Naive thymus-derived CD4-positive, alpha-beta T cell (primary cell): ENCODE data around the gene LIX1. TPM values are rescaled to one million over a fixed set of nuclear protein-coding genes. Genes with fewer than 3 reads are reported as not detected.
"Not testable (repeated sequence)": the region's sequence is repeated elsewhere in the genome, so short reads cannot be mapped to it uniquely, and the experiment has no call there.

Source experiments
- ATAC-seq: fragments of 150-1000 bp; cut with Tn5 transposase; 2 replicates; pipeline ENCODE4 v1.10.0; 2021; ENCODE audit warnings: mild to moderate bottlenecking, moderate library complexity
- CTCF ChIA-PET: fragments of 350-600 bp; sonication (Branson Sonifier 250); formaldehyde crosslinking; loops from one replicate; lab custom pipeline; 2021; ENCODE audit warnings: antibody characterized with exemption; lab: Charles Lee
- POLR2A ChIA-PET: fragments of 350-600 bp; sonication (Branson Sonifier 250); formaldehyde crosslinking; loops from one replicate; lab custom pipeline; 2021; ENCODE audit warnings: antibody characterized with exemption, inconsistent platforms; lab: Charles Lee
- DNase-seq, 9 donors: peaks; one replicate each; pipeline versions ENCODE4 v3.0.0 to v3.0.0-alpha.2; 2020 to 2022; ENCODE audit warnings: mixed read lengths in 1 of 9
- H3K27ac ChIP-seq: one replicate; pipeline ENCODE4 v1.7.0; 2013; ENCODE audit warnings: mild to moderate bottlenecking, low read depth, low read length, moderate library complexity
- H3K27me3 ChIP-seq, 2 donors: one replicate each; pipeline ENCODE4 v1.7.0; 2013; ENCODE audit warnings: low read length in 2 of 2, mild to moderate bottlenecking in 2 of 2, moderate library complexity in 2 of 2; ENCODE audit not compliant: control insufficient read depth in 2 of 2, insufficient read depth in 2 of 2
- H3K36me3 ChIP-seq, 3 experiments: 1 replicate in 2 of 3; 2 replicates in 1 of 3; pipeline ENCODE4 v1.7.0; 2013; ENCODE audit warnings: low read length in 3 of 3, mild to moderate bottlenecking in 3 of 3, moderate library complexity in 1 of 3; ENCODE audit not compliant: insufficient read depth in 3 of 3, control insufficient read depth in 2 of 3
- H3K4me1 ChIP-seq, 2 donors: one replicate each; pipeline ENCODE4 v1.7.0; 2013; ENCODE audit warnings: low read length in 2 of 2, mild to moderate bottlenecking in 2 of 2, moderate library complexity in 1 of 2; ENCODE audit not compliant: control insufficient read depth in 2 of 2, insufficient read depth in 2 of 2
- H3K4me3 ChIP-seq: 2 replicates; pipeline ENCODE4 v1.7.0; 2013; ENCODE audit warnings: mild to moderate bottlenecking, low read length
- H3K9me3 ChIP-seq, 3 experiments: 1 replicate in 2 of 3; 2 replicates in 1 of 3; pipeline ENCODE4 v1.7.0; 2013; ENCODE audit warnings: low read length in 3 of 3; ENCODE audit not compliant: control insufficient read depth in 2 of 3
- H3K27ac Mint-ChIP-seq, 9 donors: one replicate each; pipeline ENCODE4 v1.8.0; 2020 to 2022; ENCODE audit warnings: mixed read lengths in 9 of 9, mild to moderate bottlenecking in 8 of 9, moderate library complexity in 5 of 9, inconsistent platforms in 2 of 9
- H3K27me3 Mint-ChIP-seq, 5 donors: one replicate each; pipeline ENCODE4 v1.8.0; 2021 to 2022; ENCODE audit warnings: mixed read lengths in 5 of 5, mild to moderate bottlenecking in 1 of 5
- H3K36me3 Mint-ChIP-seq, 5 donors: one replicate each; pipeline ENCODE4 v1.8.0; 2020 to 2022; ENCODE audit warnings: mixed read lengths in 5 of 5, mild to moderate bottlenecking in 3 of 5, inconsistent platforms in 1 of 5
- H3K4me1 Mint-ChIP-seq, 7 donors: one replicate each; pipeline ENCODE4 v1.8.0; 2020 to 2022; ENCODE audit warnings: mixed read lengths in 7 of 7, mild to moderate bottlenecking in 3 of 7, inconsistent platforms in 1 of 7
- H3K4me3 Mint-ChIP-seq, 10 donors: one replicate each; pipeline ENCODE4 v1.8.0; 2020 to 2022; ENCODE audit warnings: mild to moderate bottlenecking in 10 of 10, mixed read lengths in 10 of 10, moderate library complexity in 6 of 10, inconsistent platforms in 2 of 10
- H3K9me3 Mint-ChIP-seq, 11 donors: one replicate each; pipeline ENCODE4 v1.8.0; 2020 to 2022; ENCODE audit warnings: mixed read lengths in 11 of 11, mild to moderate bottlenecking in 4 of 11, inconsistent platforms in 1 of 11, moderate library complexity in 1 of 11
- intact Hi-C, 2 donors: fragments of 100-400 bp; cut with micrococcal nuclease; formaldehyde crosslinking; loops; one replicate each; pipeline ENCODE4 v1.15.1; 2023
- polyA plus RNA-seq, 2 donors: library from polyadenylated mRNA; unstranded; fragments of 300-500 nt; fragmentation: Illumina TruSeq; gene quantifications; one replicate each; pipeline ENCODE4 v1.2.3, GENCODE V29; 2021
- total RNA-seq, 6 experiments: library from RNA in 5 of 6; stranded (reverse) in 5 of 6; gene quantifications; 1 replicate in 5 of 6; 2 replicates in 1 of 6; pipeline ENCODE4 v1.2.3 and lab custom pipeline; 2021 to 2026

LIX1 gene
- total and polyA plus RNA-seq, 7 experiments from 2014 or later, result not detected

- H3K36me3 Mint-ChIP-seq, H3K27me3 ChIP-seq, DNase-seq, H3K9me3 Mint-ChIP-seq, H3K4me1 Mint-ChIP-seq, H3K4me3 ChIP-seq, H3K27ac ChIP-seq, POLR2A ChIA-PET, H3K9me3 ChIP-seq, H3K36me3 ChIP-seq, H3K27ac Mint-ChIP-seq, ATAC-seq, H3K4me1 ChIP-seq, H3K4me3 Mint-ChIP-seq: not testable (repeated sequence)
- CTCF ChIA-PET, result interaction anchor here (1.3 to 1.4 kb wide), 2 partner anchors 207 to 271 kb away, joined by 3 to 5 read pairs; no protein-coding TSS in a partner anchor
- intact Hi-C loops, result loop anchor here in 1 of 2 donors (5.0 kb wide), 1 partner anchor 203 kb away; the partner anchor contains the start of gene LNPEP
- peaks cover 6 to 39% (median 13%) of the 10 kb centered on the region in 5 donors for H3K27me3 Mint-ChIP-seq
Observed at GRCh38 chr5:97140250-97140649, 2.2 kb downstream of the LIX1 start.

GRCh38 chr5:97136475-97136874 lies 5.9 kb downstream of the LIX1 start:
- Mint-ChIP-seq H3K27ac (peak overlapping the region in 1 of 9 donors; percentile 3), H3K4me3 (no peak overlapping the region), H3K9me3 (peaks cover 0 to 1% (median 0%) of the 10 kb centered on the region in 11 donors), H3K4me1 (peaks cover 4 to 9% (median 7%) of the 10 kb centered on the region in 7 donors), H3K36me3 (peaks cover 0 to 2% (median 0%) of the 10 kb centered on the region in 5 donors), H3K27me3 (peaks cover 6 to 34% (median 13%) of the 10 kb centered on the region in 5 donors)
- CTCF ChIA-PET, result no interaction called here
- Histone ChIP-seq H3K4me3 (no peak overlapping the region), H3K27ac (no peak overlapping the region), H3K4me1 (no peaks in the 10 kb centered on the region), H3K9me3 (no peaks in the 10 kb centered on the region), H3K36me3 (no peaks in the 10 kb centered on the region), H3K27me3 (no peaks in the 10 kb centered on the region)
- DNase-seq (no peak), ATAC-seq (no peak)
- intact Hi-C loops, result no loop called here
- POLR2A ChIA-PET, result no interaction called here

- intact Hi-C loops, result no loop called here
- peaks cover 4 to 12% (median 7%) of the 10 kb centered on the region in 7 donors for H3K4me1 Mint-ChIP-seq
Observed at GRCh38 chr5:97135868-97136267, 6.5 kb downstream of the LIX1 start.

GRCh38 chr5:97134634-97135033 lies 7.8 kb downstream of the LIX1 start:
- Histone ChIP-seq H3K27ac (no peak overlapping the region), H3K36me3 (no peaks in the 10 kb centered on the region), H3K4me3 (no peak overlapping the region), H3K9me3 (no peaks in the 10 kb centered on the region), H3K27me3 (no peaks in the 10 kb centered on the region), H3K4me1 (no peaks in the 10 kb centered on the region)
- POLR2A ChIA-PET, result no interaction called here
- H3K27ac Mint-ChIP-seq, result no peak overlapping the region
- H3K9me3 Mint-ChIP-seq, result peaks cover 0 to 1% (median 0%) of the 10 kb centered on the region in 11 donors
- ATAC-seq, result no peak
- CTCF ChIA-PET, result no interaction called here
- H3K36me3 Mint-ChIP-seq, result peaks cover 0 to 2% (median 0%) of the 10 kb centered on the region in 5 donors
- intact Hi-C loops, result no loop called here
- DNase-seq, result no peak
- peaks cover 4 to 12% (median 7%) of the 10 kb centered on the region in 7 donors for H3K4me1 Mint-ChIP-seq
- peaks cover 0 to 22% (median 5%) of the 10 kb centered on the region in 5 donors for H3K27me3 Mint-ChIP-seq
- H3K4me3 Mint-ChIP-seq, result no peak overlapping the region

More at GRCh38 chr5:97135868-97136267, 6.5 kb downstream of the LIX1 start:
- no peaks in the 10 kb centered on the region for H3K27me3 ChIP-seq
- no peaks in the 10 kb centered on the region for H3K4me1 ChIP-seq
- ChIA-PET CTCF (no interaction called here), POLR2A (interaction anchor here (0.6 kb wide), 1 partner anchor 161 kb away, joined by 3 read pairs; no protein-coding TSS in a partner anchor)
- Mint-ChIP-seq H3K4me3 (no peak overlapping the region), H3K27me3 (peaks cover 4 to 30% (median 12%) of the 10 kb centered on the region in 5 donors), H3K9me3 (peaks cover 0 to 1% (median 0%) of the 10 kb centered on the region in 11 donors), H3K36me3 (peaks cover 0 to 2% (median 0%) of the 10 kb centered on the region in 5 donors), H3K27ac (no peak overlapping the region)
- no peaks in the 10 kb centered on the region for H3K9me3 ChIP-seq
- no peak overlapping the region for H3K4me3 ChIP-seq
- no peak overlapping the region for H3K27ac ChIP-seq
- no peaks in the 10 kb centered on the region for H3K36me3 ChIP-seq
- DNase-seq, result no peak
- no peak for ATAC-seq

- H3K9me3 Mint-ChIP-seq, result peaks cover 0 to 1% (median 0%) of the 10 kb centered on the region in 11 donors
- no peak for DNase-seq
- intact Hi-C loops, result no loop called here
- Histone ChIP-seq H3K4me3 (no peak overlapping the region), H3K36me3 (no peaks in the 10 kb centered on the region), H3K4me1 (no peaks in the 10 kb centered on the region), H3K27me3 (no peaks in the 10 kb centered on the region), H3K9me3 (no peaks in the 10 kb centered on the region), H3K27ac (no peak overlapping the region)
- no peak for ATAC-seq
- ChIA-PET POLR2A (no interaction called here), CTCF (no interaction called here)
- peaks cover 5 to 12% (median 7%) of the 10 kb centered on the region in 7 donors for H3K4me1 Mint-ChIP-seq
- H3K27me3 Mint-ChIP-seq, result peaks cover 0 to 21% (median 6%) of the 10 kb centered on the region in 5 donors
- no peak overlapping the region for H3K4me3 Mint-ChIP-seq
- peaks cover 0 to 2% (median 0%) of the 10 kb centered on the region in 5 donors for H3K36me3 Mint-ChIP-seq
- no peak overlapping the region for H3K27ac Mint-ChIP-seq
Observed at GRCh38 chr5:97133101-97133500, 9.3 kb downstream of the LIX1 start.

GRCh38 chr5:97131921-97132320 lies 10.5 kb downstream of the LIX1 start:
- intact Hi-C loops, result no loop called here
- no peak for DNase-seq
- H3K9me3 ChIP-seq, result no peaks in the 10 kb centered on the region

More at GRCh38 chr5:97131921-97132320, 10.5 kb downstream of the LIX1 start:
- peaks cover 0 to 2% (median 0%) of the 10 kb centered on the region in 5 donors for H3K36me3 Mint-ChIP-seq
- H3K27me3 Mint-ChIP-seq, result peaks cover 0 to 22% (median 6%) of the 10 kb centered on the region in 5 donors
- peaks cover 0 to 1% (median 0%) of the 10 kb centered on the region in 11 donors for H3K9me3 Mint-ChIP-seq
- Histone ChIP-seq H3K4me3 (no peak overlapping the region), H3K27ac (no peak overlapping the region), H3K36me3 (no peaks in the 10 kb centered on the region), H3K4me1 (no peaks in the 10 kb centered on the region), H3K27me3 (no peaks in the 10 kb centered on the region)
- H3K27ac Mint-ChIP-seq, result no peak overlapping the region
- POLR2A ChIA-PET, result no interaction called here
- H3K4me1 Mint-ChIP-seq, result peaks cover 5 to 12% (median 7%) of the 10 kb centered on the region in 7 donors
- no peak overlapping the region for H3K4me3 Mint-ChIP-seq
- CTCF ChIA-PET, result no interaction called here
- ATAC-seq, result no peak
